A673 (cell line): ENCODE data around the gene APLNR. TPM values are rescaled to one million over a fixed set of nuclear protein-coding genes. Genes with fewer than 3 reads are reported as not detected.

ENCODE experiments used
- BruUV-seq: library from RNA; stranded (reverse); fragments of 400-500 nt; replicated peaks from 2 replicates; lab custom pipeline; 2021; lab: Mats Ljungman, UMichigan
- CTCF ChIA-PET: fragments of 300-600 bp; sonication (Branson Sonifier 250); formaldehyde crosslinking; loops from one replicate; lab custom pipeline; 2022; ENCODE audit warnings: antibody characterized with exemption; lab: Charles Lee
- POLR2A ChIA-PET: fragments of 300-600 bp; sonication (Branson Sonifier 250); formaldehyde crosslinking; loops from one replicate; lab custom pipeline; 2022; ENCODE audit warnings: antibody characterized with exemption; ENCODE audit not compliant: low non-redundant PET; lab: Charles Lee
- DNase-seq: peaks from one replicate; pipeline ENCODE4 v3.0.0-alpha.2; 2015; ENCODE audit warnings: low spot score
- H3K27ac ChIP-seq: fragments of 200-600 bp; sonication (generic); 2 replicates; pipeline ENCODE4 v1.5.1; 2016; ENCODE audit warnings: mixed run types, low read depth, mild to moderate bottlenecking, mixed read lengths, antibody characterized with exemption, low read length; ENCODE audit not compliant: poor library complexity, severe bottlenecking
- H3K27me3 ChIP-seq: fragments of 200-600 bp; sonication (generic); replicated peaks from 2 replicates; pipeline ENCODE4 v1.6.1; 2017; ENCODE audit warnings: mixed run types, low read depth, mild to moderate bottlenecking, mixed read lengths, antibody characterized with exemption, low read length; ENCODE audit not compliant: insufficient read depth, poor library complexity
- H3K36me3 ChIP-seq: fragments of 200-600 bp; sonication (generic); 2 replicates; pipeline ENCODE4 v1.6.1; 2016; ENCODE audit warnings: mixed run types, mild to moderate bottlenecking, mixed read lengths, antibody characterized with exemption, low read length; ENCODE audit not compliant: insufficient read depth, poor library complexity, severe bottlenecking
- H3K4me1 ChIP-seq: fragments of 200-600 bp; sonication (generic); 2 replicates; pipeline ENCODE4 v1.6.1; 2017; ENCODE audit warnings: mixed run types, mild to moderate bottlenecking, mixed read lengths, antibody characterized with exemption, low read length; ENCODE audit not compliant: insufficient read depth, poor library complexity, severe bottlenecking
- H3K4me3 ChIP-seq: fragments of 200-600 bp; sonication (generic); 2 replicates; pipeline ENCODE4 v1.5.1; 2016; ENCODE audit warnings: low read depth, mixed run types, mild to moderate bottlenecking, mixed read lengths, low read length; ENCODE audit not compliant: poor library complexity, severe bottlenecking
- H3K9me3 ChIP-seq: fragments of 200-600 bp; sonication (generic); 2 replicates; pipeline ENCODE4 v1.6.1; 2016; ENCODE audit warnings: mixed run types, low read depth, mild to moderate bottlenecking, mixed read lengths, antibody characterized with exemption, low read length; ENCODE audit not compliant: poor library complexity, severe bottlenecking
- CTCF ChIP-seq: fragments of 300-800, 200-600 bp; sonication (generic); conservative IDR thresholded peaks from 2 replicates; pipeline ENCODE4 v1.5.1; 2017; ENCODE audit warnings: low read depth, mild to moderate bottlenecking, antibody characterized with exemption, low read length, moderate library complexity, mixed read lengths
- EZH2 ChIP-seq: fragments of 200-600 bp; sonication (generic); IDR thresholded peaks from 2 replicates; pipeline ENCODE4 v1.6.1; 2017; ENCODE audit warnings: borderline replicate concordance, low read depth, mild to moderate bottlenecking, mixed read lengths, antibody characterized with exemption, low read length; ENCODE audit not compliant: poor library complexity, severe bottlenecking
- intact Hi-C: fragments of 100-400 bp; cut with micrococcal nuclease; formaldehyde crosslinking; loops from one replicate; pipeline ENCODE4 v1.10.0; 2022; ENCODE audit not compliant: unreplicated experiment
- total RNA-seq: library from RNA; stranded (reverse); gene quantifications from 2 replicates; pipeline ENCODE4 v1.2.3, GENCODE V29; 2021

Gene APLNR
- total RNA-seq, 1 experiment from 2014 or later, result 0.67 TPM

GRCh38 chr11:57251491-57252104 lies 14.5 kb upstream of the APLNR start:
- DNase-seq, result peak; percentile 41
- CTCF ChIA-PET, result interaction anchor here (0.8 kb wide), 1 partner anchor 26 kb away, joined by 3 read pairs; no protein-coding TSS in a partner anchor

GRCh38 chr11:57251037-57251436 lies 14.0 kb upstream of the APLNR start:
- H3K27me3 ChIP-seq, result peaks cover 3% of the 10 kb centered on the region
- TF ChIP-seq CTCF, result no peak
- TF ChIP-seq EZH2, result no peak
- no TSS peak for BruUV-seq
- no peak for DNase-seq
- no peaks in the 10 kb centered on the region for H3K4me1 ChIP-seq
- no peak overlapping the region for H3K4me3 ChIP-seq
- no peaks in the 10 kb centered on the region for H3K9me3 ChIP-seq
- ChIA-PET POLR2A (no interaction called here), CTCF (interaction anchor here (0.8 kb wide), 1 partner anchor 27 kb away, joined by 3 read pairs; no protein-coding TSS in a partner anchor)
- H3K27ac ChIP-seq, result no peak overlapping the region
- intact Hi-C loops, result loop anchor here (10.0 kb wide), 1 partner anchor 1536 kb away; no protein-coding TSS in a partner anchor
- H3K36me3 ChIP-seq, result no peaks in the 10 kb centered on the region

More at GRCh38 chr11:57251491-57252104, 14.5 kb upstream of the APLNR start:
- BruUV-seq, result no TSS peak
- Histone ChIP-seq H3K9me3 (no peaks in the 10 kb centered on the region), H3K27me3 (peaks cover 3% of the 10 kb centered on the region), H3K4me3 (no peak overlapping the region), H3K4me1 (no peaks in the 10 kb centered on the region), H3K36me3 (no peaks in the 10 kb centered on the region), H3K27ac (no peak overlapping the region)
- POLR2A ChIA-PET, result no interaction called here
- TF ChIP-seq EZH2 (no peak), CTCF (no peak)
- intact Hi-C loops, result loop anchor here (10.0 kb wide), 1 partner anchor 1537 kb away; no protein-coding TSS in a partner anchor

GRCh38 chr11:57249384-57250319 lies 12.6 kb upstream of the APLNR start:
- no peak overlapping the region for H3K4me3 ChIP-seq
- intact Hi-C loops, result loop anchor here (1.0 to 10.0 kb wide), 5 partner anchors 118 to 1535 kb away; no protein-coding TSS in a partner anchor
- H3K27me3 ChIP-seq, result peaks cover 3% of the 10 kb centered on the region
- POLR2A ChIA-PET, result interaction anchor here (0.6 kb wide), 3 partner anchors 25 to 133 kb away, joined by 5 to 9 read pairs (median 6); no protein-coding TSS in a partner anchor
- no peaks in the 10 kb centered on the region for H3K36me3 ChIP-seq
- H3K27ac ChIP-seq, result no peak overlapping the region
- H3K9me3 ChIP-seq, result no peaks in the 10 kb centered on the region
- peak; percentile 72 for DNase-seq
- no peaks in the 10 kb centered on the region for H3K4me1 ChIP-seq
- CTCF ChIA-PET, result interaction anchor here (0.5 to 2.9 kb wide), 27 partner anchors 8 to 1264 kb away, joined by 3 to 90 read pairs (median 6); no protein-coding TSS in a partner anchor
- no TSS peak for BruUV-seq
- TF ChIP-seq CTCF (peak; percentile 95), EZH2 (no peak)
